Lower leg skin (tissue), 4 donors: ENCODE data around the gene PIK3CA. TPM values are rescaled to one million over a fixed set of nuclear protein-coding genes. Genes with fewer than 3 reads are reported as not detected.

ENCODE experiments used
- DNase-seq, 2 donors: peaks; one replicate each; pipeline ENCODE4 v3.0.0-alpha.2; 2019; ENCODE audit warnings: low spot score in 2 of 2
- H3K4me3 ChIP-seq: fragments of 200-600 bp; sonication (generic); 2 replicates; pipeline ENCODE4 v1.5.1; 2017; ENCODE audit warnings: mild to moderate bottlenecking, low read depth; ENCODE audit not compliant: poor library complexity, severe bottlenecking
- CTCF ChIP-seq, 3 donors: fragments of 450-650 bp; IDR thresholded peaks; one replicate each; pipeline ENCODE4 v1.5.1; 2016; ENCODE audit warnings: antibody characterized with exemption in 3 of 3, mild to moderate bottlenecking in 3 of 3, moderate library complexity in 2 of 3
- POLR2A ChIP-seq, 2 donors: fragments of 450-650 bp; IDR thresholded peaks; one replicate each; pipeline ENCODE4 v1.6.1; 2016 to 2017; ENCODE audit warnings: antibody characterized with exemption in 2 of 2, mild to moderate bottlenecking in 1 of 2, moderate library complexity in 1 of 2
- WGBS, 2 donors: methylation state at CpG; one replicate each; pipeline ENCODE4 v1.1.5; 2018; 5-methylcytosine and 5-hydroxymethylcytosine counted together
- intact Hi-C: fragments of 100-400 bp; cut with DNase I; formaldehyde crosslinking; loops from one replicate; pipeline ENCODE4 v1.15.0; 2023; ENCODE audit warnings: low total_unique reads
- total RNA-seq, 4 donors: library from RNA; depleted of rRNA; stranded (reverse); fragments of >200 nt; gene quantifications; one replicate each; pipeline ENCODE4 v1.1.0, GENCODE V29; 2016

Gene PIK3CA
- total RNA-seq, 4 donors from 2014 or later, result 18.4 to 22.4 (median 21.3) TPM

DNA sequence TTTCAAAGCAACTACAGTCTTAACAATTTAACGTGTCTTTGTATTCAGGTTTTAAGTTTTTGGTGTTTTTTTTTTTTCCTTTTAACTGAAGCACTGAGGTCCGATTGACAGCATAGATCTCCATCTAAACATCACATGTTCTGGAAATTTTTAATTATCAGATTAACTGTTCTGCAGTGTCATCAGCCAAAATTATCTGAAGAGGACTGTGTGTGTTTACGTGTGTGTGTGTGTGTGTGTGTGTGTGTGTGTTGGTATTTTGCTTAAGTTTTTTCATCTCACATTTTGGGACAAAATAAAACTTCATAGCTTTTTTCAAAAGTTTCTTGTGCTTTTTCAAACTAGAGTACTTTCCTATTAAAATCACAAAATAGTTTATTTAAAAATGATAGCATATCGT is 1.8 kb downstream of the PIK3CA start:
- WGBS, 2 donors, result 18 to 19% methylated on average over 4 of the region's 4 CpGs
- H3K4me3 ChIP-seq, result no peak overlapping the region
- no peak for DNase-seq
- TF ChIP-seq POLR2A (IDR thresholded peaks at IDR 0.05) (no peak), CTCF (IDR thresholded peaks at IDR 0.05) (no peak)
- intact Hi-C loops, result loop anchor here (10.0 kb wide), 1 partner anchor 165 kb away; no protein-coding TSS in a partner anchor

DNA sequence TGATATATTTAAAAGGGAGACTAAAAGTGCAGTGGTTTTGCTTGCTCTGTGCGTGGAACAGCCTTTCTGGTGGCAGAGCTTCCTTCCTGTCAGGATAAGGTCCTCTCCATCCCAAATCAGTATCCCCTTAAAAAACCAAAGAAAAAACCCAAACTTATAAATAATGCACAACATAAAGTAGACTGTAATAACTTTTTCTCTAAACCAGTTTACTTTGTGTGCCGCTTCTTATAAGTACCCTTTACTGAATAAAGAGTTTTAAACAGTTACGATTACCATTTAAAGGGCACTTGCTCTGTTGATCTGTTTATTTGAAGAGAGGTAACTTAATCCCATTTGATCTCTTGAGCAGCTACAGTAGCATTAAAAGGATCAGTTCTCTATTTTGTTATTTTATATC is 2.5 kb downstream of the PIK3CA start:
- TF ChIP-seq CTCF (IDR thresholded peaks at IDR 0.05), result no peak
- no peak for TF ChIP-seq POLR2A (IDR thresholded peaks at IDR 0.05)
- intact Hi-C loops, result no loop called here
- H3K4me3 ChIP-seq, result no peak overlapping the region
- 80 to 82% methylated on average over 3 of the region's 3 CpGs for WGBS, 2 donors
- no peak for DNase-seq

- intact Hi-C loops, result no loop called here
- DNase-seq, result no peak
- no peak for TF ChIP-seq CTCF (IDR thresholded peaks at IDR 0.05)
- TF ChIP-seq POLR2A (IDR thresholded peaks at IDR 0.05), result no peak
- H3K4me3 ChIP-seq, result no peak overlapping the region
These were observed 3.3 kb downstream of the PIK3CA start for GRCh38 chr3:179151474-179151873.

DNA sequence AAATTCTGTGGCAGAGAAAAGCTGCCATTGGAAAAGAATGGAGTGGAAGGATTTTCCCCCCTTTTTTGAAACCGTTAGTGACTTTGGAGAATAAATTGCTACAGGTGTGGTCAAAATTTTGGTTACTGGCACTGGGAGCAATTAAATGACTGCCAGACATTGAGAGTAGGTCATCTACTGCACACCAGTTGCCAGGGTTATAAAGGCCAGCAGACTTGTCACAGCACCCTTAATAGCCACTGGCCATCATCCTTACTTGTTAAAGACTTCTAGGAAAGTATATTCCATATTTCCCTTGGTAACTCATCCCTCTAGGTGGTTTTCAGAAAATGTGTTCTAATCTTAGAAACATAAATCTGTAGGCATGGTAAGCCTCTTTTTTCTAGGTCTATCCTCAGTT is 8.0 kb downstream of the PIK3CA start:
- no peak overlapping the region for H3K4me3 ChIP-seq
- DNase-seq, result no peak
- no peak for TF ChIP-seq CTCF (IDR thresholded peaks at IDR 0.05)
- TF ChIP-seq POLR2A (IDR thresholded peaks at IDR 0.05), result no peak
- WGBS, 2 donors, result 32 to 44% methylated on average over 1 of the region's 1 CpG
- intact Hi-C loops, result no loop called here

DNA sequence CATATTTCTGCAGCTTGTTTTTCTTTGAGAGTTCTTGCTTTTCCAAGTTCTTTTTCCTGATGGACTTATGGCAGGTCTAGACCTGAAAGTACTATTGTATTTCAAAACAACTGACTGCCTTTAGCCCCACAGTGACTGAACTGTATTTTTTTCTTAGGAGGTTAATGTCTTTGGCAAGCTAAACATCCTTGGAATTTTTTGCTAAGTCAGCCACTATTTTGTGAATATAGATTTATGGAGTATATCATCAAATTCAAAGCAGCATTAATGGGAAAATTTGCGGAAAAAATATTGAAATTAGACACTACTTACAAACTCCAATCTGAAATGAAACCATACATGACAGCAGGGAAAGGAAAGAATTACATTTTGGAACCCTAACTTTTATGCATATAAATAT is 8.6 kb downstream of the PIK3CA start:
- TF ChIP-seq CTCF (IDR thresholded peaks at IDR 0.05), result no peak
- no peak for TF ChIP-seq POLR2A (IDR thresholded peaks at IDR 0.05)
- no peak overlapping the region for H3K4me3 ChIP-seq
- intact Hi-C loops, result no loop called here
- DNase-seq, result no peak
- 13 to 50% methylated on average over 1 of the region's 1 CpG for WGBS, 2 donors

GRCh38 chr3:179158336-179159039 is 10.3 kb downstream of the PIK3CA start:
- intact Hi-C loops, result no loop called here
- WGBS, 2 donors, result 75 to 80% methylated on average over 6 of the region's 6 CpGs
- no peak for TF ChIP-seq POLR2A (IDR thresholded peaks at IDR 0.05)
- TF ChIP-seq CTCF (IDR thresholded peaks at IDR 0.05), result no peak
- no peak overlapping the region for H3K4me3 ChIP-seq
- DNase-seq, result no peak
